GM12878 (cell line): ENCODE data around the gene VEPH1. TPM values are rescaled to one million over a fixed set of nuclear protein-coding genes. Genes with fewer than 3 reads are reported as not detected.

Source experiments
- ATAC-seq: fragments of 200-7000 bp; cut with Tn5 transposase; 3 replicates; pipeline ENCODE4 v1.9.1; 2020; ENCODE audit warnings: mild to moderate bottlenecking, moderate library complexity
- BruUV-seq: library from RNA; stranded (reverse); fragments of 400-500 nt; replicated peaks from 2 replicates; lab custom pipeline; 2021; lab: Mats Ljungman, UMichigan
- CTCF ChIA-PET: fragments of 300-600 bp; sonication (Branson Sonifier 250); formaldehyde crosslinking; extraction: SDS; loops from one replicate; lab custom pipeline; 2021; ENCODE audit warnings: inconsistent platforms; lab: Yijun Ruan, JAX
- POLR2A ChIA-PET: fragments of 350-600 bp; formaldehyde crosslinking; extraction: SDS; loops from one replicate; lab custom pipeline; 2021; ENCODE audit warnings: inconsistent platforms; lab: Charles Lee
- RAD21 ChIA-PET: fragments of 300-600 bp; sonication (Branson Sonifier 250); formaldehyde crosslinking; loops from one replicate; lab custom pipeline; 2023; ENCODE audit warnings: antibody characterized with exemption; ENCODE audit not compliant: unreplicated experiment; lab: Charles Lee
- SMC1A ChIA-PET: fragments of 300-600 bp; sonication (Branson Sonifier 250); formaldehyde crosslinking; loops from one replicate; lab custom pipeline; 2023; ENCODE audit not compliant: unreplicated experiment, uncharacterized antibody; lab: Charles Lee
- DNase-seq: peaks from one replicate; pipeline ENCODE4 v3.0.0-alpha.2; 2011; ENCODE audit warnings: low read depth, low spot score
- FAIRE-seq: peaks from 3 replicates; lab custom pipeline; 2011; peaks lifted over from hg19 to GRCh38; lab: Jason Lieb, UNC
- H2AFZ ChIP-seq: 2 replicates; pipeline ENCODE4 v1.6.0; 2011; ENCODE audit warnings: low read depth, low read length, control low read depth; ENCODE audit not compliant: control insufficient read depth
- H3K27ac ChIP-seq: 2 replicates; pipeline ENCODE4 v1.5.1; 2011; ENCODE audit warnings: control low read depth; ENCODE audit not compliant: control insufficient read depth, insufficient read depth
- H3K27me3 ChIP-seq, 2 experiments: replicated peaks in 1 of 2; 2 replicates each; pipeline versions ENCODE4 v1.6.0 to v1.6.1; 2011; ENCODE audit warnings: low read length in 1 of 2; ENCODE audit not compliant: control insufficient read depth in 2 of 2, insufficient read depth in 2 of 2
- H3K36me3 ChIP-seq, 2 experiments: 2 replicates each; pipeline ENCODE4 v1.5.1; 2011; ENCODE audit warnings: low read length in 1 of 2; ENCODE audit not compliant: control insufficient read depth in 2 of 2, insufficient read depth in 2 of 2
- H3K4me1 ChIP-seq: 2 replicates; pipeline ENCODE4 v1.6.1; 2011; ENCODE audit warnings: mild to moderate bottlenecking, low read length, moderate library complexity, mixed read lengths; ENCODE audit not compliant: control insufficient read depth, insufficient read depth
- H3K4me2 ChIP-seq: 2 replicates; pipeline ENCODE4 v1.6.0; 2011; ENCODE audit warnings: control low read depth; ENCODE audit not compliant: control insufficient read depth, insufficient read depth
- H3K4me3 ChIP-seq: fragments of 200-600 bp; sonication (generic); 2 replicates; pipeline ENCODE4 v1.5.1; 2016
- H3K79me2 ChIP-seq: 2 replicates; pipeline ENCODE4 v1.6.0; 2011; ENCODE audit warnings: low read length; ENCODE audit not compliant: control insufficient read depth, insufficient read depth
- H3K9ac ChIP-seq: 2 replicates; pipeline ENCODE4 v1.8.0; 2011; ENCODE audit warnings: low read length, control low read depth, mixed read lengths; ENCODE audit not compliant: control insufficient read depth, insufficient read depth
- H3K9me3 ChIP-seq: replicated peaks from 3 replicates; pipeline ENCODE4 v1.5.1; 2011; ENCODE audit warnings: mild to moderate bottlenecking, low read length; ENCODE audit not compliant: control insufficient read depth, insufficient read depth
- H4K20me1 ChIP-seq: 2 replicates; pipeline ENCODE4 v1.6.0; 2011; ENCODE audit not compliant: control insufficient read depth, insufficient read depth
- BHLHE40 ChIP-seq, 2 experiments: fragments of 450-650 bp in 1 of 2; IDR thresholded peaks; 2 replicates each; pipeline ENCODE4 v1.6.1; 2011 to 2017; ENCODE audit warnings: low read depth in 2 of 2, borderline replicate concordance in 1 of 2, improper control_type of control experiment in 1 of 2, low read length in 1 of 2, mild to moderate bottlenecking in 1 of 2
- CEBPZ ChIP-seq: fragments of 150-350 bp; IDR thresholded peaks from 2 replicates; pipeline ENCODE4 v1.6.1; 2016; ENCODE audit warnings: low read depth, low read length
- DPF2 ChIP-seq: fragments of 450-650 bp; IDR thresholded peaks from 2 replicates; pipeline ENCODE4 v1.6.1; 2017; ENCODE audit warnings: mild to moderate bottlenecking
- ETV6 ChIP-seq, 2 experiments: fragments of 450-650 bp in 1 of 2; IDR thresholded peaks in 1 of 2; conservative IDR thresholded peaks in 1 of 2; 2 replicates each; pipeline ENCODE4 v1.6.1; 2014; ENCODE audit warnings: antibody characterized with exemption in 1 of 2, borderline replicate concordance in 1 of 2, low read depth in 1 of 2, mild to moderate bottlenecking in 1 of 2, moderate library complexity in 1 of 2
- HDGF ChIP-seq: fragments of 450-650 bp; IDR thresholded peaks from 2 replicates; pipeline ENCODE4 v1.6.1; 2016; ENCODE audit warnings: antibody characterized with exemption
- IKZF1 ChIP-seq: fragments of 450-650 bp; conservative IDR thresholded peaks from 2 replicates; pipeline ENCODE4 v1.6.1; 2017; ENCODE audit warnings: antibody characterized with exemption, mild to moderate bottlenecking
- PAX8 ChIP-seq: fragments of 450-650 bp; IDR thresholded peaks from 2 replicates; pipeline ENCODE4 v1.6.1; 2017; ENCODE audit warnings: mild to moderate bottlenecking, moderate library complexity
- PBX3 ChIP-seq: IDR thresholded peaks from 2 replicates; pipeline ENCODE4 v1.6.1; 2011; ENCODE audit warnings: mild to moderate bottlenecking, low read depth, low read length, moderate library complexity; ENCODE audit not compliant: insufficient replicate concordance
- POLR2AphosphoS5 ChIP-seq: IDR thresholded peaks from 2 replicates; pipeline ENCODE4 v1.6.1; 2011; ENCODE audit warnings: mild to moderate bottlenecking, low read length, inconsistent platforms
- RUNX3 ChIP-seq: IDR thresholded peaks from 2 replicates; pipeline ENCODE4 v1.6.1; 2012; ENCODE audit warnings: low read length, inconsistent platforms
- SIX5 ChIP-seq: IDR thresholded peaks from 2 replicates; pipeline ENCODE4 v1.6.1; 2011; ENCODE audit warnings: mild to moderate bottlenecking, low read depth, low read length, moderate library complexity; ENCODE audit not compliant: severe bottlenecking
- SRF ChIP-seq, 2 experiments: IDR thresholded peaks; 2 replicates each; pipeline ENCODE4 v1.6.1; 2011; ENCODE audit warnings: low read depth in 2 of 2, low read length in 2 of 2, mild to moderate bottlenecking in 1 of 2, moderate library complexity in 1 of 2
- ZNF24 ChIP-seq: fragments of 450-650 bp; IDR thresholded peaks from 2 replicates; pipeline ENCODE4 v1.6.1; 2017; ENCODE audit warnings: antibody characterized with exemption, mild to moderate bottlenecking
- WGBS: methylation state at CpG from one replicate; pipeline ENCODE4 v1.1.6; 2016; ENCODE audit warnings: low lambda C conversion rate; ENCODE audit not compliant: insufficient replicate concordance, insufficient coverage; ENCODE audit errors: missing lambda C conversion rate; 5-methylcytosine and 5-hydroxymethylcytosine counted together
- in situ Hi-C: fragments of 300-500 bp; cut with MboI; formaldehyde crosslinking; loops from 9 replicates; pipeline ENCODE4 v1.14.3; 2018; ENCODE audit warnings: mixed read lengths
- intact Hi-C: fragments of 100-400 bp; cut with micrococcal nuclease; formaldehyde crosslinking; loops from one replicate; pipeline ENCODE4 v1.14.2; 2022; ENCODE audit not compliant: unreplicated experiment
- polyA plus RNA-seq, 11 experiments: library from polyadenylated mRNA; depleted of rRNA in 4 of 11; unstranded in 6 of 11; stranded (reverse) in 5 of 11; fragments of >200 nt; fragmentation: Nextera tagmentation in 4 of 11; fragmentation: Illumina TruSeq in 1 of 11; extraction: Ambion mirVana in 4 of 11; extraction: Trizol in 1 of 11; gene quantifications; 1 replicate in 1 of 11; 2 replicates in 10 of 11; pipeline versions ENCODE4 v1.2.1 to v1.2.3, GENCODE V29; 2011 to 2016; ENCODE audit warnings: inconsistent platforms in 2 of 11, missing spikeins in 2 of 11, low read depth in 1 of 11
- total RNA-seq, 4 experiments: library from RNA; depleted of rRNA in 3 of 4; stranded (reverse); fragments of >200 nt in 3 of 4; fragmentation: Illumina TruSeq in 1 of 4; extraction: Trizol in 1 of 4; gene quantifications; 2 replicates each; pipeline versions ENCODE4 v1.2.1 to v1.2.3, GENCODE V29; 2013 to 2021
- TF ChIP-seq, protein P1 (sequence below): IDR thresholded peaks from 2 replicates; pipeline ENCODE4 v1.6.1; 2012; ENCODE audit warnings: low read length, inconsistent platforms
- TF ChIP-seq, protein P2 (sequence below): fragments of 450-650 bp; IDR thresholded peaks from 2 replicates; pipeline ENCODE4 v1.6.1; 2017; ENCODE audit warnings: mild to moderate bottlenecking, moderate library complexity

VEPH1 gene
- total and polyA plus RNA-seq, 10 of the 15 experiments (the other 5 are each of a cell fraction or from before 2014, with no cell fraction given) = 0.04 to 0.26 (median 0.17) TPM; not detected in 7

GRCh38 chr3:157275832-157276231 lies 227.4 kb downstream of the VEPH1 start:
- SMC1A ChIA-PET = no interaction called here
- intact Hi-C loops = no loop called here
- DNase-seq = no peak
- ATAC-seq = no peak
- POLR2A ChIA-PET = no interaction called here
- H3K4me2 ChIP-seq = no peak overlapping the region
- 0% methylated on average over 2 of the region's 2 CpGs for WGBS
- no TSS peak for BruUV-seq
- no peaks in the 10 kb centered on the region for H3K4me1 ChIP-seq
- no peak overlapping the region for H3K4me3 ChIP-seq
- RAD21 ChIA-PET = no interaction called here
- H2AFZ ChIP-seq = no peak overlapping the region
- no peaks in the 10 kb centered on the region for H3K79me2 ChIP-seq
- no peaks in the 10 kb centered on the region for H4K20me1 ChIP-seq
- in situ Hi-C loops = no loop called here
- FAIRE-seq = no peak
- no peak overlapping the region for H3K27ac ChIP-seq
- no peak overlapping the region for H3K9ac ChIP-seq
- CTCF ChIA-PET = no interaction called here
- H3K9me3 ChIP-seq = no peaks in the 10 kb centered on the region
- H3K36me3 ChIP-seq = no peaks in the 10 kb centered on the region
- H3K27me3 ChIP-seq = no peaks in the 10 kb centered on the region
- TF ChIP-seq PAX8 (no peak), RUNX3 (no peak), PBX3 (no peak), BHLHE40 (IDR thresholded peaks at IDR 0.05; ENCODE audit: borderline replicate concordance in 1 of 2, low read depth in 2 of 2, low read length in 1 of 2) (no peak), ZNF24 (no peak), IKZF1 (no peak), DPF2 (no peak), CEBPZ (no peak), POLR2AphosphoS5 (no peak), SRF (IDR thresholded peaks at IDR 0.05; ENCODE audit: low read depth in 2 of 2, low read length in 2 of 2) (no peak), HDGF (no peak), SIX5 (no peak), ETV6 (conservative IDR thresholded peaks at IDR 0.05 in 1 of 2, IDR thresholded peaks at IDR 0.05 in 1 of 2; ENCODE audit: borderline replicate concordance in 1 of 2, low read depth in 1 of 2) (no peak)
- TF ChIP-seq, protein P1, sequence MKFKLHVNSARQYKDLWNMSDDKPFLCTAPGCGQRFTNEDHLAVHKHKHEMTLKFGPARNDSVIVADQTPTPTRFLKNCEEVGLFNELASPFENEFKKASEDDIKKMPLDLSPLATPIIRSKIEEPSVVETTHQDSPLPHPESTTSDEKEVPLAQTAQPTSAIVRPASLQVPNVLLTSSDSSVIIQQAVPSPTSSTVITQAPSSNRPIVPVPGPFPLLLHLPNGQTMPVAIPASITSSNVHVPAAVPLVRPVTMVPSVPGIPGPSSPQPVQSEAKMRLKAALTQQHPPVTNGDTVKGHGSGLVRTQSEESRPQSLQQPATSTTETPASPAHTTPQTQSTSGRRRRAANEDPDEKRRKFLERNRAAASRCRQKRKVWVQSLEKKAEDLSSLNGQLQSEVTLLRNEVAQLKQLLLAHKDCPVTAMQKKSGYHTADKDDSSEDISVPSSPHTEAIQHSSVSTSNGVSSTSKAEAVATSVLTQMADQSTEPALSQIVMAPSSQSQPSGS = no peak
- TF ChIP-seq, protein P2, sequence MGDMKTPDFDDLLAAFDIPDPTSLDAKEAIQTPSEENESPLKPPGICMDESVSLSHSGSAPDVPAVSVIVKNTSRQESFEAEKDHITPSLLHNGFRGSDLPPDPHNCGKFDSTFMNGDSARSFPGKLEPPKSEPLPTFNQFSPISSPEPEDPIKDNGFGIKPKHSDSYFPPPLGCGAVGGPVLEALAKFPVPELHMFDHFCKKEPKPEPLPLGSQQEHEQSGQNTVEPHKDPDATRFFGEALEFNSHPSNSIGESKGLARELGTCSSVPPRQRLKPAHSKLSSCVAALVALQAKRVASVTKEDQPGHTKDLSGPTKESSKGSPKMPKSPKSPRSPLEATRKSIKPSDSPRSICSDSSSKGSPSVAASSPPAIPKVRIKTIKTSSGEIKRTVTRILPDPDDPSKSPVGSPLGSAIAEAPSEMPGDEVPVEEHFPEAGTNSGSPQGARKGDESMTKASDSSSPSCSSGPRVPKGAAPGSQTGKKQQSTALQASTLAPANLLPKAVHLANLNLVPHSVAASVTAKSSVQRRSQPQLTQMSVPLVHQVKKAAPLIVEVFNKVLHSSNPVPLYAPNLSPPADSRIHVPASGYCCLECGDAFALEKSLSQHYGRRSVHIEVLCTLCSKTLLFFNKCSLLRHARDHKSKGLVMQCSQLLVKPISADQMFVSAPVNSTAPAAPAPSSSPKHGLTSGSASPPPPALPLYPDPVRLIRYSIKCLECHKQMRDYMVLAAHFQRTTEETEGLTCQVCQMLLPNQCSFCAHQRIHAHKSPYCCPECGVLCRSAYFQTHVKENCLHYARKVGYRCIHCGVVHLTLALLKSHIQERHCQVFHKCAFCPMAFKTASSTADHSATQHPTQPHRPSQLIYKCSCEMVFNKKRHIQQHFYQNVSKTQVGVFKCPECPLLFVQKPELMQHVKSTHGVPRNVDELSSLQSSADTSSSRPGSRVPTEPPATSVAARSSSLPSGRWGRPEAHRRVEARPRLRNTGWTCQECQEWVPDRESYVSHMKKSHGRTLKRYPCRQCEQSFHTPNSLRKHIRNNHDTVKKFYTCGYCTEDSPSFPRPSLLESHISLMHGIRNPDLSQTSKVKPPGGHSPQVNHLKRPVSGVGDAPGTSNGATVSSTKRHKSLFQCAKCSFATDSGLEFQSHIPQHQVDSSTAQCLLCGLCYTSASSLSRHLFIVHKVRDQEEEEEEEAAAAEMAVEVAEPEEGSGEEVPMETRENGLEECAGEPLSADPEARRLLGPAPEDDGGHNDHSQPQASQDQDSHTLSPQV = no peak
